ENCODE measurements around the gene PCDH1.

DNA sequence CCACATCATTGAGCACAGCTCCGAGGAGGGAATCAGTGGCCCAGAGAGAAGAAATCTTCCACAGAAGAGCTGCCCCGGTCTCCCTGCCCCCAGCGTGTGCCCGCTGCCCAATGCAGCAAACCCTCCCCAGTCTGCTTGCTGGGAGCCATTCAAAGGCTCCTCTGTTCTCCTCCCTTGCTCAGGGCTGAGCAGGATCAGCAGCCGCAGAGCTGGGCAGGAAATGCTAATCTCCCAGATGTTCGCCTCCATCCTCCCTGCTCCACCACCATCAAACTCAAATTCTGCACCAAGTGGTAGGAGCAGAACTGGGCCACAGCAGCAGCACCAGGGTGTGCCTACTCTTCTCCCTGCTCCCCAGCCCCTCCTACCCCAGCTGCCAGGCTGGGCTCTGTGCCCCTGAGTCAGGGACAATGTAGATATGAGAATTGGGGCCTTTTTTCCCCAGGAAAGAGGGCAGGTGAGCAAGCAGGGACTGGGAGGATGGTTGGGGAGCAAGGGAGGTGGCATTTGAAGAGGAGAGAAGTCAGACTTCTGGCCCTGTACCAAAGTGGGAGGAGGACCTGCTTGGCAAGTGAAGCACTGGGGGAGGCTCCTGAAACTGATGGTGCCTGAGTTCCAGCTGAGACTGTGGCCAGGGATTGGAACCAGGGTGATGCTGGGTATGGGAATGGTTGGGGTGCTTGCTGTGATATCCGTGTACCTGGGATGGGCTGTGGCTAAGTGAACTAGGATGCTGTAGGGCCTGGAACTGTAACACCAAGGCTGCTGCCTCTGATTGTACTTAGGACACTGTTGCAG is 1.9 kb upstream of the PCDH1 start:
- no peak for TF ChIP-seq POLR2A (IDR thresholded peaks at IDR 0.05)
- TF ChIP-seq, protein P1, sequence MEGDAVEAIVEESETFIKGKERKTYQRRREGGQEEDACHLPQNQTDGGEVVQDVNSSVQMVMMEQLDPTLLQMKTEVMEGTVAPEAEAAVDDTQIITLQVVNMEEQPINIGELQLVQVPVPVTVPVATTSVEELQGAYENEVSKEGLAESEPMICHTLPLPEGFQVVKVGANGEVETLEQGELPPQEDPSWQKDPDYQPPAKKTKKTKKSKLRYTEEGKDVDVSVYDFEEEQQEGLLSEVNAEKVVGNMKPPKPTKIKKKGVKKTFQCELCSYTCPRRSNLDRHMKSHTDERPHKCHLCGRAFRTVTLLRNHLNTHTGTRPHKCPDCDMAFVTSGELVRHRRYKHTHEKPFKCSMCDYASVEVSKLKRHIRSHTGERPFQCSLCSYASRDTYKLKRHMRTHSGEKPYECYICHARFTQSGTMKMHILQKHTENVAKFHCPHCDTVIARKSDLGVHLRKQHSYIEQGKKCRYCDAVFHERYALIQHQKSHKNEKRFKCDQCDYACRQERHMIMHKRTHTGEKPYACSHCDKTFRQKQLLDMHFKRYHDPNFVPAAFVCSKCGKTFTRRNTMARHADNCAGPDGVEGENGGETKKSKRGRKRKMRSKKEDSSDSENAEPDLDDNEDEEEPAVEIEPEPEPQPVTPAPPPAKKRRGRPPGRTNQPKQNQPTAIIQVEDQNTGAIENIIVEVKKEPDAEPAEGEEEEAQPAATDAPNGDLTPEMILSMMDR (IDR thresholded peaks at IDR 0.05): no peak

Data from testis (tissue), 2 donors.